Stimulated activated CD8-positive, alpha-beta memory T cell treated with anti-CD3 and anti-CD28 coated beads, Interleukin-7, amount 100 ng/mL, for 4 hours (primary cell): Measurements from ENCODE around the gene UHRF1.
"Not testable (repeated sequence)": the region's sequence is repeated elsewhere in the genome, so short reads cannot be mapped to it uniquely, and the experiment has no call there.

Experiments
- DNase-seq, 2 donors: peaks; one replicate each; pipeline ENCODE4 v3.0.0-alpha.2; 2020; ENCODE audit warnings: low read depth in 2 of 2

UHRF1 gene

GRCh38 chr19:4909156-4909896 lies at the start of gene UHRF1:
Gene UHRF1 (plus strand): TSS chr19:4909501. CDS start chr19:4910886, 1,385 bp downstream.
- DNase-seq: no peak

DNA sequence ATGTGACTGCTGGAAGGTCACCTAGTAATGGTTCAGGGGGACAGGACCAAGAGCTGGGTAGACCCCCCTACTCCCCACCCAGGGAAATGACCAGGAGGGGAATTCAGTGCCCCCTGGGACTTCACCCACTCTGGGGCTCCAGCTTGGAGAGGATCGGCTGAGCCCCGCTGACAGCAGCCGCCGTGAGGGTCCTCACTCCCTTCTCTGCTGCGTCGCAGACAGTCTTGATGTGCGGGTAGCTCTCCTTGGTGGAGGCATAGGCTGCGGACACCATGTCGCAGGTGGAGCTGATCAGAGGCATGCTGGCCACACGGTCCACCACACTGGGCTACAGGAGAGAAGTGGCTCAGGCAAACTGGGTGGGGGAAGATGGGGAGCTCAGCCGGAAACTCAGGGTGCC lies 49.6 kb upstream of the UHRF1 start:
- DNase-seq: no peak

DNA sequence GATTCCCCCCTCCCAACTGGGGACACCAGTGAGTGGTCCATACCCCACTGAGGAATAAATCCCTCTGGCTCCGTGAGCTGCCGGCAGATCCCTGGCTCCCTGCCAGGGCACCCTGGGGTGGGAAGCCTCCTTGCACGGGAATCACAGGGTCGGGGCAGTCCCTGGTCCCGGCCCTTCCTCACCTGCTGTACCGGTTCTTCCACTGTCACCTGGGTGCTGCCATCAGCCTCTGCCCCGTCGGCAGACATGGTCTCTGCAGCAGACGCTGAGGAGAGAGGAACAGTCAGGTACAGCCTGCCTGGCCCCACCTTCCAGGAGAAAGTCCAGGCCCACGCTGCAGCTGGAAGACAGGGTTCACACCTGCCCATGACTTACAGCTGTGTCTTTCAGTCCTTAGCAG lies 48.2 kb upstream of the UHRF1 start:
- no peak for DNase-seq

GRCh38 chr19:4866595-4867424 lies 42.5 kb upstream of the UHRF1 start:
- DNase-seq: peak; percentile 44 to 61

DNA sequence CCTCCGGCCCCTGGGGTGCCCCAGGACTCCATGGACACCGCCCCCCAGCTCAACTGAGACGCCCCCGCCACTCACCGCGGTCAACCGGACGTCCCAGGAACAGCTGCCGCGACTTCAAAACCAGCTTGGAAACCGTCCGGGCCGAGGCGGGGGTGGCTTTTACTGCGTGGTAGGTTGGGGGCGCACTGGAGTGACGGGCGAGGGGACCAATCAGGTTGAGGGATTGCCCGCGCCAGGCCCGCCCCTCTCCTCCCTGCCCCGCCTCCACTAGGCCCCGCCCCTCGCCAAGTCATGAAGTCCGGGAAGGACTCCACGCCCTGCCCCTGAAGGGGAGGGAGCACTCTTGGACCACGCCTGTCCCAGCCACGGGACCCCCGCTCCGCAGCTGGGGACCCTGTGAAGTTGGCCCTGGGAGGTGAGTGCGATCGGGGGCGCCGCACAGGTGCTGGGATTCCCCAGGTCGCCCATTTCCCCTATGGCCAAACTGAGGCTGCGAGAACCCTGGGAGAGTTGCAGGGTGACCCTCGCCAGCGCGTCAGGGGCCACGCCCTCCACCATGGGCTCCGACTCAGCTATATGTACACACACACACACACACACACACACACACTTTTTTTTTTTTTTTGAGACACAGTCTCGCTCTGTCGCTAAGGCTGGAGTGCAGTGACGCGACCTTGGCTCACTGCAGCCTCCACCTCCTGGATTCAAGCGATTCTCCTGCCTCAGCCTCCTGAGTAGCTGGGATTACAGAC lies 41.6 kb upstream of the UHRF1 start, which contains the start of gene PLIN3:
TSS of gene PLIN3 (minus strand) at position 134 of the 752 bp plus-strand sequence. CDS start 6,273 bp downstream, outside the sequence.
- DNase-seq: peak; percentile 81 to 82

DNA sequence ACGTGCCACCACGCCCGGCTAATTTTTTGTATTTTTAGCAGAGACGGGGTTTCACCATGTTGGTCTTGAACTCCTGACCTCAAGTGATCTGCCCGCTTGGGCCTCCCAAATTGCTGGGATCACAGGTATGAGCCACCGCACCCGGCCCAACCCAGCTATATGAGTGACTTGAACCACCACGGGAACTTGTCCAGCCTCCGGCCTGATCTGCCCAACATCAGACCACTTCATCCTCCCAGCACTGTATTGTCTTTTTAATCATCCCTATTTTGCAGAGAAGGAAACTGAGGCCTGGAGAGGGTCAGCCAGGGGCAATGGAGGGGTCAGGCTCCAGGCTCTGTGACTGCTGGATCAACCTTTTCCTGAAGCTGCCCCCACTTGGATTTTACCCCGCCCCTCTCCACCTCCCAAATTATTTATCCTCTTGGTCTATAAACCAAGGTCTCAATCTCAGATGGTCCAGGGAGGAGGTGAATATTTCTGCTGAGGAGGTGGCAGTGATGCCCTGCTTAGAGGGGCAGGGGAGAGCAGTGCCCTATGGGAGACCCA lies 40.9 kb upstream of the UHRF1 start:
- DNase-seq: no peak

- DNase-seq: no peak
Measured at GRCh38 chr19:4870025-4870700, 39.1 kb upstream of the UHRF1 start.

- no peak for DNase-seq
Measured at GRCh38 chr19:4871711-4872110, 37.6 kb upstream of the UHRF1 start.

GRCh38 chr19:4873930-4874329 lies 35.4 kb upstream of the UHRF1 start:
- no peak for DNase-seq

- DNase-seq: no peak
Measured at GRCh38 chr19:4877753-4878490, 31.4 kb upstream of the UHRF1 start.

DNA sequence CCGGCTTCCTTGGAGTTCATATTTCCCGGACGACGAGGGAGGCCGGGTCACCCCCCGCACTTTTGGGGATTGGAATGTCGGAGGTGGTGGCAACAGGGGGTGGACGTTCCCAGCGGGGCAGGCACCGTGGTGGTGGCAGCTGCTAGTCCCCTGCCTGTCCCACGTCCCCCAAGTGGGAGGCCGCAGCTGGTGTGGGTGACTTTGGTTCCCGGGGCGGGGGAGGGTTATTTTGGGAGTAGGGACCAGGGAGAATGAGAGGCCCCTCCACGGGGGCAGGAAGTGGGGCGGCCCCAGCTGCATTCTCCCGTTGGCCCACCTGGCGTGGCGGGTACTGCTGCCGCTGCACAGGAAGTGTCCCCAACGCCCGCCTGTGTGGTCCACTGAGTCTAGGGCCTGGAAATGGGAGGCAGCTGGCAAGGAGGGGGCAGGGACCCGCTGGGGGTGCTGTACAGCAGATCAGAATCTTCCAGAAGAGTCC lies 30.8 kb upstream of the UHRF1 start:
- DNase-seq: no peak

- no peak for DNase-seq
Measured at GRCh38 chr19:4879041-4879440, 30.3 kb upstream of the UHRF1 start.

- DNase-seq: not testable (repeated sequence)
Measured at GRCh38 chr19:4882874-4883273, 26.4 kb upstream of the UHRF1 start.

DNA sequence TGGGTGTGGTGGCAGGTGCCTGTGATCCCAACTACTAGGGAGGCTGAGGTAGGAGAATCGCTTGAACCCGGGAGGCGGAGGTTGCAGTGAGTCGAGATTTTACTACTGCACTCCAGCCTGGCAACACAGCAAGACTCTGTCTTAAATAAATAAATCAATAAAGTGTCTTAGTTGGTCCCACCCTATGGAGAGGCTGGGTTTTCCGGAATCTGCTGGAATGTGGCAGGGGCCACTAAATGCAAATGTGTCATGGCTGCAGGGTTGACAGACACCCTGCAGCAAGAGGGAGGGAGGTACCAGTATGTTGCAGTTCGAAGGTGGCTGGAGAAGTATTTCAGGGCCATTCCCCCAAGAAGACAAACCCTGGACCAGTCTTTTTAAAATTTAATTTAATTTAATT lies 24.3 kb upstream of the UHRF1 start:
- DNase-seq: not testable (repeated sequence)

DNA sequence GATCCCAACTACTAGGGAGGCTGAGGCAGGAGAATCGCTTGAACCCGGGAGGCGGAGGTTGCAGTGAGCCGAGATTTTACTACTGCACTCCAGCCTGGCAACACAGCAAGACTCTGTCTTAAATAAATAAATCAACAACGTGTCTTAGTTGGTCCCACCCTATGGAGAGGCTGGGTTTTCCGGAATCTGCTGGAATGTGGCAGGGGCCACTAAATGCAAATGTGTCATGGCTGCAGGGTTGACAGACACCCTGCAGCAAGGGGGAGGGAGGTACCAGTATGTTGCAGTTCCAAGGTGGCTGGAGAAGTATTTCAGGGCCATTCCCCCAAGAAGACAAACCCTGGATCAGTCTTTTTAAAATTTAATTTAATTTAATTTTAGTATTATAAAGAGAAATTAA lies 21.5 kb upstream of the UHRF1 start:
- DNase-seq: not testable (repeated sequence)

GRCh38 chr19:4889034-4889815 lies 20.1 kb upstream of the UHRF1 start:
- DNase-seq: no peak

DNA sequence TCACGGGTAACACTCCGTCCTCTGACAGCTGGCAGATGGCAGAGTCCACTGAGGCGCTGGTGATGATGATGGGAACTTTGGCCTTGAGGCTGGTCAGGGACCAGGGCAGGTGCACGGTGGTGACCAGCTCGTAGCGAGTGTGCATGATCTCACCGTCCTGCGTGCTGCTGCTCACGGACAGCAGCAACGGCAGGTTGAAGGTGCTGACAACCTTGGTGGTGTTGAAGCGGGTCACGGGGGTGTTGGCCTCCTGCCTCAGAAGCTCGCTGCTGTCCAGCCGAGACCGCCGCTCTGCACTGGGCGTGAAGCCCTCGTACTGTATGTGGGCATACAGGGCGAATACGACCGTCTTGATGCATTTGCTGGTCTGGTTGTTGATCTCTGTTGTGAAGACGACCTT lies 18.2 kb upstream of the UHRF1 start:
- no peak for DNase-seq

- DNase-seq: not testable (repeated sequence)
Measured at GRCh38 chr19:4892962-4893361, 16.3 kb upstream of the UHRF1 start.

DNA sequence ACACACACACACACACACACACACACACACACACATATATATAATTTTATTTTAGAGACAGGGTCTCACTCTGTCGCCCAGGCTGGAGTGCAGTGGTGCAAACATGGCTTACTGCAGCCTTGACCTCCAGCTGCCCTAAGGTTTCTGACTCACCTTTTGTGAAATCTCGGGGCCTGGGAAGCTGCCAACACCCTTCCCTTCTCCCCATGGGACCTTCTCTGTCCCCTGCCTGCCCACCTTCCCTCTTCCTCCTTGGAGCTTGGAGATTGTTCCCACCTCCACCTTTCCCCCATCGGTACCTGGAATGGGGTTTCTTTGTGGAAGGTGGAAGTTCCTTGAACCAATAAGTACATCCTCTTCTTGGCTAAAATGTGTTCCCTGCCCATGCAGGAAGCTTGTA lies 12.9 kb upstream of the UHRF1 start:
- DNase-seq: no peak

DNA sequence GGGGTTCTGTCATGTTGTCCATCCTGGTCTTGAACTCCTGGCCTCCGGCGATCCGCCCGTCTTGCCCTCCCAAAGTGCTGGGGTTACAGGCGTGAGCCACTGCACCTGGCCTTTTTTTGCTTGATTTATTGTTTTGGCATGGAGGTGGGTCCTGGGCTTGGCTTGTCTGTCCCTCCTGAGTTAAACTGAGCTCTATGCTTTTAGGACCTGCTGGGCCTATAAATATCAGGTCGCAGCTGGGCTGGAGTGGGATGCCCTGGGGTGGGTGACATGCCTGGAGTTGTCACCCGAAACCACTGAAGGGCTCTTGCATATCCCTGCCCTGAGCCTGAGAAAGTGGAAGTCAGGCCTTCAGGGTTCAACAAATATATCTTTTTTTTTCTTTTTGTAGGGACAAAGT lies 12.2 kb upstream of the UHRF1 start:
- DNase-seq: no peak
